ENCODE results near the gene STXBP6.

STXBP6 gene

DNA sequence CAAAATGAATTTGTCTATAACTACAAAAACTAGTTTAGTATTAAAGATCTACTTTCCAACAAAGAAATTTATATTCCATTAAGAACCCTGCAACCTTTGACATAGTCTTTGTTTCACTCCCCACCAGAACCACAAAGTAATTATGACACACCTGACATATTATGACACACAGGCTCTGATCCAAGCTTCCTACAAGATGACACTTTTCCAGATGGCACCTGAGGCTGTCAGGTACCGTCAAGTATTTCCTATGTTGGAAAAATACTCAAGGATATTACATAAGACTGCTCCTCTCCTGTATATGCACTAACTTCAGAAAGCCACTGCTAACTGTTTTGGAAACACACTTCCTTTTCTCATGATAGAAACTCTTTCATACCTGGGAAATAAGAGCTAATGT is 38.9 kb downstream of the STXBP6 start:
- DNase-seq = no peak

DNA sequence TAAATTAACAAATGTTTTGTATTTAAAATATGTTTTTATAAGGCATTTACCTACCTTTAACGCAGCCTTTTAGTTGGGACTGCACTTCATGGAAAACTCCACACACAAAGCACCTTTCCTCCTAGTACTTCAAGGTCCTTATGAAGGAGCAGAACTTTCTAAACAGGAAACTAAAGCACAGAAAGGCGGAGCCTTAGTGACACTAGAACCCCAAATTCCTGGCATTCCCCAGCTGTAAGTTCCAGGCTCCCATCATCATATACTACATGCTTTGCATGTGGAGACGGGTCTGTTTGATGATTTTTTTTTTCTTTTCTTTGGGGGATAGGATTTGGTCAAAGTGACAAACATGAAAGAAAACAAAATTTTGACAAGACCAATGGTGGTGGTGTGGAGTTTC is 39.5 kb downstream of the STXBP6 start:
- DNase-seq = no peak

DNA sequence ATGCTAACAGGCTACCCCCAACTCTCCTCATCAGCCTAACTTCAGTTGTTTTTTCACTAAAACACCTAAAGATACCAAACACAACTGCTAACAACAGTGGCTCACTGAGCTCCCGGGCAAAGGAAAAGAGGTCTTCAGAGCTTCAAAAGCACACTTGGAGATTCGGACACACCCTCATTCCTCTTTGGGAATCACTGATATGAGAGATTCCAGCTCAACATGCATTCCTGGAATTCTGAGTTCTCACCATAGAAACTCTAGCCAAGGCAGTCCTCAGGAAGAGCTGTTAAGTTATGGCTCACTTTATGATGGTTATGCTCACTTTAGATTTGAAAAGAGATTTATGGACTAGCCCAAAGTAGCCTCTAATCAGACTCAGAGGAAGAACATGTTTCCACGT is 40.1 kb downstream of the STXBP6 start:
- DNase-seq = no peak

DNA sequence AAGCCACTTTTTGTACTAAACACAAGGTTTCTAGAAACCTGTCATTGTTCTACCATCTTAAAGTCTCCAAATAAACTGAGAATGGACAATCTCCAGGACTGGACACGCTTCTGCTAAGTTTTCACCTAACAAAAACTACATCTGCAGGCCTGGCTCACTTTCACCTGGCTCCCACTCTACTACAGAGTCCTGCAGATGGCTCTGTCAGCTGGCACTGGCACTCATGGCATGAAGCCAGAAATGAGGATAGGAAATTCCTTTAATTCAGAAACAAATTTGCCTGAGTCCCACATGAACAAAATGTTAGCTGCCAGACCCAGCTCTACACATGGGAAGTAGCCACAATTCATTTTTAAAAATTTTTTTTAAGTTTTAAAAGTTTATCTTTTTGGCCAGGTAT is 42.1 kb downstream of the STXBP6 start:
- no peak for DNase-seq

DNA sequence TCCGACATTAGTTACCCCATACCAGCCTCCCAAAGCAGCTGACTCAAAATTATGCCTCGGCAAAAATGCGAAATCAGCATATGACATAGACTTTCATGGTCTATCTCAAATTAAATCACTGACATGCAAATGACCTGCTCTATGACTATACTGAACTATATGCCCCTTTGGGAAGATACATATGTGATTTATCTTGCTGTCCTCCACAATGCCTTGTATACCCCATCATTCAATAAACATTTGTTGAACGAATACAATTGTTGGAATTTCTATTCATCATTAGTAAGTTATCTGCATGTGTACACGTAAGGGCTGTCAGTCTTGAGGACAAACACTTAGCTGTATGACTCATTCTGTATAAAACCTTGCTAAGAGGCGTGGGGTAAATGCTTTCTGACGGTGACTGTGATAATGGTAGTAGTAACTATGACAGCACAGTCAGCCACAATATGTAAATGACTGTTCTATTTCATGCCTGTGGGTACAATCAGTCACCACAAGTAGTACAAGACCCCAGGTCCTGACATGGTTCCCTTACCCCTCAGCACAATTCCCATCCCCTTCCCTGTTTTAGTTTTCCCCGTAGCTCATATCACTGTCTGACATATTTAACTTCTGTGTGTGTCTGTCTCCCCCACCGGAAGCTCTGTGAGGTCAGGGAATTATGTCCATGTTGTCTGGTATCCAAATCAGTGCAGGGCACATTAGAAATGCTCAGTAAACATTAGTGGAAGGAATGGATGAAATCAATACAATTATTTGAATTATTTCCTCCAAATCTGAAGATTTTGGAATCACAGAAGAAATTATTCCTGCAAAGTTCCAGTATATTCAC is 42.8 kb downstream of the STXBP6 start:
- DNase-seq = no peak

DNA sequence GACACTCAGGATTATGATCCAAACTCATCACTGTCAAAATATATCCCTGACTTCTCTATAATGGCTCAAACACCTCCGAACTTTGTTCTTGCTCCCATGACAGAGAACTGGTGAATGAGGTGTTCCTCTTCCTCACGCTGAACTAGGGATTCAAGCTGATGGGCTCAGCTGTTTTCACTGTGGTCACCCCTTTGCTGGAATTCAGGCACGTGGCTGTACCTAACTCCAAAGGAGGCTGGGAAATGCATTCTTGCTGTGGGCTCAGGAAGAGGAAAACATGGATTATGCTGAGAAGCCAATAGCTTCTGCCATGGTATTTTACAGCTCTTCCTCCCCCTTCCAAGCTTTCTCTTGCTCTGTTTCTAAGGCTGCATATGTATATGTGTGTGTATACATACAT is 43.9 kb downstream of the STXBP6 start:
- no peak for DNase-seq

DNA sequence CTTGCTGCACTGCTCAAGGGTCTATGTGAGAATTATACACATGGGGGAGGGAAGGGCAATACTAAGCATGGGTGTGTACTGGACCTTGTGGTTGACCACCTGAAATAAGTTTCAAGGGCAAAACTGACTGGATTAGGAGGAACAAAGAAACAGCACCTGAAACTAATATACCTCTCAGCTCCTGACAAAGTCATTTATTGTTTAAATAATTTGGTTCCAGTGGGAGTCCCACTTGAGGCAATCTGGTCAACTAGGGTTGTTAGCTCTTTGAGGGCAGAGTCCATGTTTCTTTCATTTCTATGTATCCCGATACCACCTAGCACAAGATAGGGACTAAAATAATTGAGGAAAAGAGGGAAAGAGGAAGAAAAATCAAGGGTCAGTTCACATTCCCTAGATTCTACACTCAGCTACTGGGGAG is 45.5 kb downstream of the STXBP6 start:
- DNase-seq = no peak

DNA sequence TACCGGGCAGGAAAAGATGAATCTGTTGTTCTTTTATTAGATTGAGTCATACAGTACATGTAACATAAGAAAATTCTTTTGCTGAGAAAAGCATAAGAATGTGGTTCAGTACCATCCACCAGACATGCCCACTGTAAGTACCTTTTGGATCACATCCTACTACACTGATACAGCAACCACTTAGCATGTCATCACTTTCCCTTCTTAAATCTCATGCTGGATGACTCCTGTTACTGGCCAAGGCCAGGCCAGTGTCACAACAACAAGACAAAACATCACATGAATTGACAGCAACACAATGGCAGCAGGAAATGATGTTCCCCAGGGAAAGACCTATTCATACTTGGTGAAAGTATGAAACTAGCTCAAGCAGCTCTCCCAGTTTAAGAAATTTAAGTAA is 46.4 kb downstream of the STXBP6 start:
- DNase-seq = no peak

DNA sequence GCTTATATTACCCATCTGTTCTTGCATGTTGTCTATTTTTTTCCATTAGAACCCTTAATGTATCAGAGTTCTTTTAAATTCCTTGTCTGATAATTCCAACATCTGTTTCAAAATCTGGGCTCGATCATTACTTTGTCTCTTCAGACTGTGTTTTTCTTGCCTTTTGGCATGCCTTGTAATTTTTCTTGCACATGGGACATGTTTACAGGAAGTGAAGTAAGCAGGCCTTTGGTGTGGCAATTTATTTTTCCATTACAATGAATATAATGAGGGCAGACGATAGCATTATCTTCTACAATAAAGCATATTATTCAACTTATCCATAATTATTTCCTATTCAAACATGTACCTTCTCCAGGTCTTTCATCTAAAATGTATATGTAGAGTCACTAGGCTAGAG is 48.3 kb downstream of the STXBP6 start:
- no peak for DNase-seq

DNA sequence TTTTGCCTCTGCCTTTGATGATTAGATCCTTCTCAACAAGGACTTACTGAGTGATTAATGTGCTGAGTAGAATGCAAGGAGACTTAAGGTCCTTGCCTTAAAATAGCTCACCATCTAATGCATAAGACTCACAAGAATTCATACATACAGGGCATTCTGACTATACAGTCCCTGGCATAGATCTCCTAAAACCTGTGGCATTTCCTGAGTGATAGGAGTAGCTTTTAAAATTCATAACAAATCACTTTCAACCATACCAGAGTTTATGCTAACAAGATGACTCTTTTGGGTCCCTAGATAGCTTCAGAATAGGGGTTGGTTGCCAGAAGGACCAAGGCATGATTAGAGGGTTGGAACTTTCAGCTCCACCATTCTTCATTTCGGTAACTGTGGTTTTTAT is 48.8 kb downstream of the STXBP6 start:
- no peak for DNase-seq

DNA sequence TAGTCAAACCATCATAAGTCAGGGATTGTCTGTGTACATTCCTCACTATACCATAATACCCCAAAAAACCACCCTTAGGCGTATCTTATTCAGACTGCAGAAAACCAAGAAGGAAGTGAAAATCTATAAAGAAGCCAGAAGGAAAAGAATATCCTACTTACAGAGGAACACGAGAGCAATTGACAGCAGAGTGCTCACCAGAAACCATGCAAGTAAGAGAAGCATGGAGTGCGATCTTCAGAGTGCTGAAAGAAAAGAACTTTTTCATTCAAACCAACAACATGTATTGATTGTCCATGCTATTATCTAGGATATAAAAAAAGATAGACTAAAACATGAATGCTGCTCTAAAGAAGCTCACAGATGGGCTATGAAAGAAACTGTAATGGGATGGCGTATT is 50.8 kb downstream of the STXBP6 start:
- no peak for DNase-seq

DNA sequence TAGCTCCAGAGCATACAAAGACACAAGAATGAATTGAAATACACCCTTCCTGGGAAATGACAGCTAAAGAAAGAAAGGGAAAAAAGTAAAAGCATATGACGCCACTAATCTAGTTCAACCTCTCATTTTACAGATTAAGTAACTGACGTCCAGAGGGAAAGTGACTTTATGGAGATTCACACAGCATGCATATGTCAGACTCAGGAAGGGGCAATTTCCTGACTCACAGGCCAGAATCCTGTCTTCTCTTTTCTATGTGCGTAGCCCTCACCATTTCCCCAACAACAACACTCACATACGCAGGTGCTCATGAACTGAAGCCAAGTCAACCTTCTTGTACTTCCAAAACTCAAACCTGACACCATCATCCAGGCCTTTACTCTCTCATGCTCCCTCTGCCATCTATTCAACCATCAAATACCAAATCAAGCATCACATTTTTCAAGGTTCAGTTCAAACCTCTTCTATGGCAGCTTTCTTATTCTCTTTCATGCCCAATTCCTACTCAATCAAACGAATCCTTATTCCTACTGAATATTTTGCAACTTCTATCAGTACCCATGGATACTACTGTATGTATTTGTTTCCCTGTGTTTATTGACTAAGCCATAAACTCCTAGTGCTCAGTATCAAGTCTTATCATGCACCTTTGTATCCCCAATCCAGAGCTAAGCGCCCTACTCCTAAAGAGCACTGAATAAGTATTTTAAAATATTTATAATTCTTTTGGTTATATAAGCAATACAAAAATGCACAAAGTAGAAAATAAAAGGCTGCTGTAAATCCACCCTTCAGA is 52.8 kb downstream of the STXBP6 start:
- DNase-seq = no peak

DNA sequence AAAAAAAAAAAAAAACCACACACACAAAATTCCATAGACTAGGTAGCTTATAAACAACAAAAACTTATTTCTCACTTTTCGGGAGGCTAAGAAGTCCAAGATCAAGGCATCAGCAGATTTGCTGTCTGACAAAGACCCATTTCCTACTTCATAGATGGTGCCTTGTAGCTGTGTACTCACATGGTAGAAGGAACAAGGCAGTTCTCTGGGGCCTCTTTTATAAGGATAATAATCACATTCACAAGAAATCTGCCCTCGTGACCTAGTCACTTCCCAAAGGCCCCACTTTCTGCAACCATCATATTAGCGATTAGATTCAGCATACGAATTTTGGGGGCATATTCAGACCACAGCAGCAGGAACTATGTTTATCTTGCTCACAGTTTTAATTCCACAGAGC is 54.9 kb downstream of the STXBP6 start:
- DNase-seq = no peak

DNA sequence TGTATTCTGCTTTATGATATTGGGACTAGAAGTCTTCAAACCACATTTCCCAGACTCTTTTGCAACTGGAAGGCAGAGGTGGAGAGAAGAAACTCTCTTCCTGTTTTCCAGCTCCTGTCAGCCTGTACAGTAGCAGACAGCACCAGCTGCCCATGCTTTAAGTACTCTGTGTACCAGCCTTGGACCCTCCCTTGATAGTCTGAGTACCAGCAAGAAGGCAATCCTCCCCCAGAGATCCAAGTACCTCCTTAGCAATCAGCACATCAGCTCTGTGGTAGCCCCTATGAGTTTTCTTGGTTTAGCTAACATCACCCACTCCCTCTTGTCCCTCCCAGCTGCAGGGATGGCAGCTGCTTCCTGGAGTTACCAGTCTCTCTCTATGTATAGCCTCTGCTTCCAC is 56.3 kb downstream of the STXBP6 start:
- no peak for DNase-seq

DNA sequence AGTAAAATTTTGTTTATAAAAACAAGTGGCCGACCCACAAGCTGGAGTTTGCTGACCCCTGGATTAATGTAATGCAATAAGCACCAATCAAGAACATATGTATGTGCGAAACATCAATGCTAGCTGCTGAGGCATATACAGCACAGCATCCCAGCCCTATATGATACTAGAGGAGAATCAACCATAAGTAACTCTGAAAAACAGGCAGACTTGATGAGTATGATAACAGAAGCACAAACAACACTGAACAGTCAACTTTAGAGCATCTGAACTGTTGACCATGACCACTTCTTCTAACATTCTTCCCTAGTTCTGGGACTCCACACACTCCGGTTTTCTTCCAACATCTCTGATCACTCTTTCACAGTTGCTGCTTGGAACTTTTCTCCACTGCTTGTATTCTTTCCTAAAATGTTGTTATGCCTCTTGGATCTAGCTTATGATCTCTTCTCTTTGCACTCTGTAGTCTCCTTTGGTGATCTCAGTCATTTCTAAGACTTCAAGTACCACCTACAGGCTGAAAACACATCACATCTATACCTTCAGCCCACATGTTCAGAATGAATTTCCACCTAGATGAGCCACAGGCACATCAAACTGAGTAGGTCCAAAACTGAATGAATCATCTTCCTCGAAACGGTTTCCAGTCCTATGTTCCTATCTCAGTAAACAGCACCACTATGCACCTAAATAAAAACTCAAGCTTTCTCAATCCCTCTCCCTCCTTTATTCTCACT is 57.2 kb downstream of the STXBP6 start:
- DNase-seq = no peak

DNA sequence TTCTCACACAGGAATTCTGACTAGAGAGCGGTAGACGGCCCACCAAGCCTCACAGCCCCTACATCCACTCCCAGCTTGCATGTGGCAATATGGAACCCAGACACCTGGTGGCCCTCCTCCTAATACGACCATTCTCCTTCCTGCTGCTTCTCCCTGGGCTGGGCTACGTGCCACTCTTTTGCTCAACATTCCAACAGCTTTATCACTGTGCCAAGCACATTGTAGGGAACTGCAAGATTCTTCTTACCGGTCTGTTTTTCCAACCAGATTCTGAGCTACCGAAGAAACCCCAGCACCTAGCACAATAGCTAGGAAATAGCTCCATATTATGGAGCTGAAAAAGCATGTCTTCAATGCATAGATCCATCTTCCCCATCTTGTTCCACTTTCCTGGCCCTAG is 58.1 kb downstream of the STXBP6 start:
- no peak for DNase-seq

DNA sequence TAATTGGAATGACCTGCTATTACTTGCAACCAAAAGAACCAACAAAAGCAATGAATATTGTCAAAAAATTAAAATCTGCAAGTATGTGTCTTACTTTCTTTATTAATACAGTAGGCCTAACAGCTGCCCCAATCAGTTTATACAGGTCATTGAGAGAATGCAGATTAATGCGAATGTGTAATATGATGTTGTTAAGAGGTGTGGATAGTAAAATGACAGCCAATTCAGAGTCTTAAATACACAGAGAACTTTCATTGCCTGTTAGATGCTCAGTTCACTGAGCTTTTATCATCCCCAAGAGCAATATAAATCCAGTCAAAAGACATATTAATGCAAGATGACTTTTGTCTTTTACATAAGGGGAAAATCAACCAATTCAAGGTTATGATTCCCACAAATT is 58.7 kb downstream of the STXBP6 start:
- DNase-seq = no peak

DNA sequence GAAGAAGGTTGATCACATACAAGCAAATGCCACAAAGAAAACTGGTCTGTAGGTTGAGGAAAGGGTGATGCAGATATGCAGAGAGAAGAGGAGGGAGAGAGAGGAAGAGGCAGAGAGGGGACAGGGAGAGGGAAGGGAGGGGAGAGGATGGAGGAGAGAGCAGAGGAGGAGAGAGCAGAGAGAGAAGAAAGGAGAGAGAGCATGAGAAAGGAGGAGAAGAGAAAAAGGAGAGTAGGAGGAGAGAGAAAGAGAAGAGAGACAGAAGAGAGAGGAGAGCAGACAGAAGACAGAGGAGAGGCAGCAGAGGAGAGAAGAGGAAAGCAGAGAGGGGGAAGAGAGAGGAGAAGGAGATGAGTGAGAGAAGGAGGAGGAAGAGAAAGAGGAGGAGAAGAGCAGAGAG is 59.2 kb downstream of the STXBP6 start:
- DNase-seq = no peak

DNA sequence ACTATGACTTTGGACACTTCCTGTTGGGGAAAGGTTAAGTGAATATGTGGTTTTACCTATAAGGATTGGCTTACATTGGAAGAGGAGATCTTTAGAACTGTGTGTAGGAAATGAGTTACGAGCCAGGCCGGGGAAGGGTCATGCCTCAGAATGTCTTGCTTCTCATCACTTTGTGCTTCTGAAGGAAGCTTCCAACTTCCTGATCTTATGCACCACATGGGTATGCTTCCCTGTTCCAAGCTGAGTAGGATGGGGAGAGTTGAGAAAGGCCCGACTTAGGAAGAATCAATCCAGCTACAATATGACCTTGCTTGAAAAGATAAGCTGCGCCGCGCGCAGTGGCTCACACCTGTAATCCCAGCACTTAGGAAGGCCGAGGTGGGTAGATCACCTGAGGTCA is 59.9 kb downstream of the STXBP6 start:
- no peak for DNase-seq

DNA sequence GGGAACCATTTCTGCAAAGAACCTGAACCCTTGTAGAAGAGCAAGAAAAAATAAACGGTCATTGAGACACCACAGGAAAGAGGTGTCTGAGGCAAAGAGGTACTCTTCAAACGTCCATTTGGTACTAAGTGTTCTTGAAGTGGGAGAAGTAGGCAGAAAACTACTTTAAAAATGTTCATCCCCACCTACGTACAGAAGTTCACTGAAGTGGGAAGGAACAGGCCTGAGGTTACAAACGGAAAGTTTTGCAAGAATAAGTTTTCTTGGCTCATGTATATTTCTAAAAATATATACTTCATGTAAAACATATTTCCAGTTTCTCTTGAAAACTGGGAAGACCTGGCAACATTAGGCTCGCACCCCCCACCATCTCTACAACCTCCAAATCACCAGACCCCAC is 61.2 kb downstream of the STXBP6 start:
- no peak for DNase-seq

DNA sequence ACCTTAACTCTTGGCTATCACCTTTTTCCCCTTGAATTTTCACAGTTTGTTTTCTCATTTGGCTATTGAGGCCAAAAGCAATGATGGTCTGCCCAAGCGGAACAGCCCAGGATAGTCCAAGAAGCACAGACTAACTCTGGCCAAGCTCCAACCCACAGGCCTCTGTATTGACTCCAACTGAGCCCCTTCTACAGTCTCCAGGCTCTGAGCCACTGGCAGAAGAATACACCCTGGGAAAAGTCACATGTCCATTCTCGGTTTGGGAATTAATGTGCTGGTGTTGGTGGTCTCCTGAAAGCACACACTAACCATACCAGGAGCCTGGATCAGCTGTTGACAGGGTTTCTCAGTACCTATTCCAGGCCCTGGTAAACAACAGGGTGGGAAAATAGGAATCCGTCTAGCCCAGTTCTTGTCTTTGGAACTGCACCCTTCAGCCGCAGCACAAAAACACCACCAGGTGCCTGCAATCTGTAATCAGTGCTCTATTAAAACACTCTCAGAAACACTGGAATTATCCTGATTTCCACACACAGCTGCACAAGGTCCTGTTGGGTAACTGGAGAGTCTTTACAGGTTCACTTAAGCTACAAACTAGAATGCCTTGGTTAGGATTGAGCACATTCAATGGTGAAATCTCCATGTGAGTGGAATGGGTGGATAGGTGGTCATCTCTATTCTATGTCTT is 63.6 kb downstream of the STXBP6 start:
- DNase-seq = no peak

DNA sequence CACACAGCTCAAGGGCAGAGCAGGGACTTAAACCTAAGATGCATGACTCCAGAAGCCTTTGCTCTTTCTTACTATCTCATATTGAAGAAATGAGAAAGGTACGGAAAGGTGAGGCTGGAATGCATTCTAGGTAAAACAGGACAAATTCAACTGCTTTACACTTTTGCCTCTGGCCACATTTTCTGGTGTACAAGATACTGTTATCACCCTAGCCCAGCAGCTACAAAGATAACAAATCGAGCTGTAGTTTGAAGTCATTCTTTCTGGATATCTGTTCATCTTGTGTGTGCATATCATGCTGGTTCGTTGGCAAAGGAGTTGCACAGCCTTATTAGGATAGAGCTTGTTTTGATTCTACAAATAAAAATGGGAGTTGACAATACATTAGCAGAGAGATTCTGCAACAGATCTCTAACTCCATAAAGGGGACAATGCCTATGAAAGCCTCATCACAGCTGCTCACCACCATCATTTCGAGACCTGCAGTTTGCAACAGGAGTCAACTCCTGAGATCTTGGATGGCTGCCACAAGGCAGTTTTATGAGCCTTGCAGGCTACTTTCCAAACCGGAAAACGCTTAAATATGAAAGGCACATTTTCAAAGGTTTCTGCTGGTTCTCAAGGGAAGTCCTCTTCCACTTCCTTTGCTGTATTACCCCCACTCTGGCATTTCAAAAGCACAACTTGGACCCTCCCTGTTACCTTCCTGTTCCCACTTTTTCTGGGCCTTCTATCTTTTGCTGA is 64.9 kb downstream of the STXBP6 start:
- DNase-seq = no peak

All from activated CD4-positive, alpha-beta T cell treated with anti-CD3 and anti-CD28 coated beads for 1 hour (primary cell).